Thyroid gland (tissue), 4 donors: ENCODE measurements around the gene RUFY3.

ENCODE experiments used
- POLR2A ChIP-seq, 2 donors: fragments of 450-650 bp; IDR thresholded peaks; one replicate each; pipeline ENCODE4 v1.6.1; 2017; ENCODE audit warnings: antibody characterized with exemption in 2 of 2, mild to moderate bottlenecking in 2 of 2, moderate library complexity in 1 of 2
- TF ChIP-seq, protein P1 (sequence below), 6 experiments: fragments of 200-600 bp in 3 of 6; fragments of 450-650 bp in 3 of 6; sonication (generic) in 3 of 6; IDR thresholded peaks; one replicate each; pipeline ENCODE4 v1.5.1; 2016 to 2019; ENCODE audit warnings: antibody characterized with exemption in 6 of 6, mild to moderate bottlenecking in 2 of 6, inconsistent platforms in 1 of 6, moderate library complexity in 1 of 6

DNA sequence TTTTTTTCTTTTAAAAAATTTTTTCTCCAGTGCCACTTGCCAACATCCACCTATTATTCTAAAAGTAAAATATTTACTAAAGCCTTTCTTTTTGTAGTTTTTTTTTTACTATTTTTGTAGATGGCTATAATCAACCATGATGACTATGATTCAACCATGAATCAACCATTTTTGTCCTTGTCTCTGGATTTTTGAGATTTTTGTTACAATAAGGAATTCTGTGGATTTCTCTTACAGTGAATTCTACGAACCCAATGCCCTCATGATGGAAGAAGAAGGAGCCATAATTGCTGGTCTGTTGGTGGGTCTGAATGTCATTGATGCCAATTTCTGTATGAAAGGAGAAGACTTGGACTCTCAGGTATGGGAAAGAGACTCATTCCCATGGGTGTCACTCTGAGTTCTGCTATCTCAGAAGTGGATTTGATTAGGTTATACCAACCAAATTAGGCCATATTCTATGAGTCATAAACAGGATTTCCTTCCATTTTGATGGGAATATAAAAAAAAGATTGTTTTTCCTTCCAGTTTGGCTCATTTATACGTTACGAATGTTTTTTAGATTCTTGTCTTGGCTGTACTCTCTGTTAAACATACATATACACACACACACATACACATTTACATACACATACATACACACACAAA, 46.7 kb downstream of the RUFY3 start:
- TF ChIP-seq, protein P1, sequence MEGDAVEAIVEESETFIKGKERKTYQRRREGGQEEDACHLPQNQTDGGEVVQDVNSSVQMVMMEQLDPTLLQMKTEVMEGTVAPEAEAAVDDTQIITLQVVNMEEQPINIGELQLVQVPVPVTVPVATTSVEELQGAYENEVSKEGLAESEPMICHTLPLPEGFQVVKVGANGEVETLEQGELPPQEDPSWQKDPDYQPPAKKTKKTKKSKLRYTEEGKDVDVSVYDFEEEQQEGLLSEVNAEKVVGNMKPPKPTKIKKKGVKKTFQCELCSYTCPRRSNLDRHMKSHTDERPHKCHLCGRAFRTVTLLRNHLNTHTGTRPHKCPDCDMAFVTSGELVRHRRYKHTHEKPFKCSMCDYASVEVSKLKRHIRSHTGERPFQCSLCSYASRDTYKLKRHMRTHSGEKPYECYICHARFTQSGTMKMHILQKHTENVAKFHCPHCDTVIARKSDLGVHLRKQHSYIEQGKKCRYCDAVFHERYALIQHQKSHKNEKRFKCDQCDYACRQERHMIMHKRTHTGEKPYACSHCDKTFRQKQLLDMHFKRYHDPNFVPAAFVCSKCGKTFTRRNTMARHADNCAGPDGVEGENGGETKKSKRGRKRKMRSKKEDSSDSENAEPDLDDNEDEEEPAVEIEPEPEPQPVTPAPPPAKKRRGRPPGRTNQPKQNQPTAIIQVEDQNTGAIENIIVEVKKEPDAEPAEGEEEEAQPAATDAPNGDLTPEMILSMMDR (IDR thresholded peaks at IDR 0.05) = no peak
- no peak for TF ChIP-seq POLR2A (IDR thresholded peaks at IDR 0.05)
